ENCODE measurements around the gene OR8B2. TPM values are rescaled to one million over a fixed set of nuclear protein-coding genes. Genes with fewer than 3 reads are reported as not detected.
"Not testable (repeated sequence)": the region's sequence is repeated elsewhere in the genome, so short reads cannot be mapped to it uniquely, and the experiment has no call there.

OR8B2 gene
- total RNA-seq, 2 donors from 2014 or later, result not detected

- no peak for DNase-seq (ENCODE audit: low spot score)
- H3K27ac ChIP-seq, result no peak overlapping the region
- H3K9me3 ChIP-seq, result no peaks in the 10 kb centered on the region
- H3K27me3 ChIP-seq (replicated peaks; ENCODE audit: insufficient read depth), result peaks cover 3% of the 10 kb centered on the region
- H3K36me3 ChIP-seq, result no peaks in the 10 kb centered on the region
- TF ChIP-seq POLR2AphosphoS5 (IDR thresholded peaks at IDR 0.05), result no peak
- no peak for TF ChIP-seq POLR2A (IDR thresholded peaks at IDR 0.05)
- no peak for TF ChIP-seq CTCF (IDR thresholded peaks at IDR 0.05)
- no peak overlapping the region for H3K4me3 ChIP-seq
- H3K4me1 ChIP-seq (replicated peaks), result no peaks in the 10 kb centered on the region
- intact Hi-C loops (cut with DNase I), result no loop called here
- WGBS, result 84% methylated on average over 7 of the region's 7 CpGs
Measured at GRCh38 chr11:124409906-124410305, 25.6 kb upstream of the OR8B2 start.

GRCh38 chr11:124405581-124405980 lies 21.3 kb upstream of the OR8B2 start:
- no peak overlapping the region for H3K27ac ChIP-seq
- H3K36me3 ChIP-seq, result no peaks in the 10 kb centered on the region
- H3K27me3 ChIP-seq (replicated peaks; ENCODE audit: insufficient read depth), result no peaks in the 10 kb centered on the region
- no peak for DNase-seq (ENCODE audit: low spot score)
- H3K9me3 ChIP-seq, result no peaks in the 10 kb centered on the region
- H3K4me3 ChIP-seq, result no peak overlapping the region
- H3K4me1 ChIP-seq (replicated peaks), result no peaks in the 10 kb centered on the region
- TF ChIP-seq POLR2AphosphoS5 (IDR thresholded peaks at IDR 0.05) (no peak), CTCF (IDR thresholded peaks at IDR 0.05) (no peak), POLR2A (IDR thresholded peaks at IDR 0.05) (no peak)
- intact Hi-C loops (cut with DNase I), result no loop called here
- WGBS, result 71% methylated on average over 2 of the region's 2 CpGs

- H3K36me3 ChIP-seq; DNase-seq (ENCODE audit: low spot score); H3K4me3 ChIP-seq; H3K27me3 ChIP-seq (replicated peaks; ENCODE audit: insufficient read depth); intact Hi-C loops (cut with DNase I); H3K27ac ChIP-seq; H3K9me3 ChIP-seq; H3K4me1 ChIP-seq (replicated peaks): not testable (repeated sequence)
- WGBS, result 93% methylated on average over 22 of the region's 27 CpGs
Measured at GRCh38 chr11:124403186-124403585, 18.9 kb upstream of the OR8B2 start.

- no peaks in the 10 kb centered on the region for H3K27me3 ChIP-seq (replicated peaks; ENCODE audit: insufficient read depth)
- no peak overlapping the region for H3K27ac ChIP-seq
- H3K36me3 ChIP-seq, result no peaks in the 10 kb centered on the region
- H3K9me3 ChIP-seq, result no peaks in the 10 kb centered on the region
- DNase-seq (ENCODE audit: low spot score), result peak; percentile 39
- no peak for TF ChIP-seq POLR2A (IDR thresholded peaks at IDR 0.05)
- peak in 3 of 4 experiments; percentile 23 to 58 (median 34) for TF ChIP-seq CTCF (IDR thresholded peaks at IDR 0.05)
- WGBS, result 39% methylated on average over 8 of the region's 8 CpGs
- H3K4me1 ChIP-seq (replicated peaks), result no peaks in the 10 kb centered on the region
- intact Hi-C loops (cut with DNase I), result no loop called here
- no peak overlapping the region for H3K4me3 ChIP-seq
Measured at GRCh38 chr11:124402326-124402922, 18.1 kb upstream of the OR8B2 start.

GRCh38 chr11:124398924-124399323 lies 14.6 kb upstream of the OR8B2 start, which contains the start of gene OR8B3:
TSS of gene OR8B3 (minus strand) at chr11:124399024. CDS start at chr11:124397351, 1,673 bp downstream.
- Histone ChIP-seq H3K36me3 (no peaks in the 10 kb centered on the region), H3K9me3 (no peaks in the 10 kb centered on the region), H3K27me3 (replicated peaks; ENCODE audit: insufficient read depth) (no peaks in the 10 kb centered on the region), H3K4me3 (no peak within 1 kb of the TSS), H3K27ac (no peak within 1 kb of the TSS), H3K4me1 (replicated peaks) (no peaks in the 10 kb centered on the region)
- TF ChIP-seq CTCF (IDR thresholded peaks at IDR 0.05), result no peak
- intact Hi-C loops (cut with DNase I), result no loop called here
- DNase-seq (ENCODE audit: low spot score), result no peak

- H3K36me3 ChIP-seq; intact Hi-C loops (cut with DNase I); DNase-seq (ENCODE audit: low spot score); H3K9me3 ChIP-seq; H3K27me3 ChIP-seq (replicated peaks; ENCODE audit: insufficient read depth); H3K4me3 ChIP-seq; H3K27ac ChIP-seq; H3K4me1 ChIP-seq (replicated peaks): not testable (repeated sequence)
- WGBS, result 87% methylated on average over 2 of the region's 4 CpGs
Measured at GRCh38 chr11:124396847-124397246, 12.5 kb upstream of the OR8B2 start.
